ENCODE data around the gene FAF1.

GRCh38 chr1:50526431-50526830 lies 433.6 kb downstream of the FAF1 start:
- TF ChIP-seq POLR2A (IDR thresholded peaks at IDR 0.05): no peak
- no peak for TF ChIP-seq CTCF (IDR thresholded peaks at IDR 0.05)
- no peak for TF ChIP-seq EP300 (IDR thresholded peaks at IDR 0.05)
- TF ChIP-seq POLR2AphosphoS5 (IDR thresholded peaks at IDR 0.05): no peak
